ENCODE measurements around the gene MRPL12.
A peak's percentile ranks its signal among the peaks of the same experiment; 100 is the strongest.

MRPL12 gene

GRCh38 chr17:81682565-81683207 lies 20.5 kb upstream of the MRPL12 start:
- no peak for DNase-seq (ENCODE audit: low read depth in 2 of 2)

- DNase-seq (ENCODE audit: low read depth in 2 of 2) = no peak
Measured at GRCh38 chr17:81683208-81683583, 20.0 kb upstream of the MRPL12 start.

GRCh38 chr17:81683584-81684441 lies 19.4 kb upstream of the MRPL12 start, which contains the start of the genes ARL16 and HGS:
Gene ARL16, minus strand, starts transcription at chr17:81683797. Its CDS starts 44 bp downstream, at chr17:81683753.
Gene HGS, plus strand, starts transcription at chr17:81684011. Its CDS starts 56 bp downstream, at chr17:81684067.
- peak; percentile 97 for DNase-seq (ENCODE audit: low read depth in 2 of 2)

GRCh38 chr17:81684442-81684911 lies 18.7 kb upstream of the MRPL12 start:
- DNase-seq (ENCODE audit: low read depth in 2 of 2) = no peak

GRCh38 chr17:81685108-81685507 lies 18.1 kb upstream of the MRPL12 start:
- peak in 1 of 2 experiments; percentile 28 for DNase-seq (ENCODE audit: low read depth in 2 of 2)

- DNase-seq (ENCODE audit: low read depth in 2 of 2) = no peak
Measured at GRCh38 chr17:81686614-81687013, 16.6 kb upstream of the MRPL12 start.

- no peak for DNase-seq (ENCODE audit: low read depth in 2 of 2)
Measured at GRCh38 chr17:81687770-81688541, 15.2 kb upstream of the MRPL12 start.

- DNase-seq (ENCODE audit: low read depth in 2 of 2) = no peak
Measured at GRCh38 chr17:81688616-81689015, 14.6 kb upstream of the MRPL12 start.

GRCh38 chr17:81690066-81690465 lies 13.1 kb upstream of the MRPL12 start:
- DNase-seq (ENCODE audit: low read depth in 2 of 2) = no peak

- no peak for DNase-seq (ENCODE audit: low read depth in 2 of 2)
Measured at GRCh38 chr17:81690549-81690948, 12.6 kb upstream of the MRPL12 start.

GRCh38 chr17:81691196-81691595 lies 12.0 kb upstream of the MRPL12 start:
- no peak for DNase-seq (ENCODE audit: low read depth in 2 of 2)

GRCh38 chr17:81691608-81692007 lies 11.6 kb upstream of the MRPL12 start:
- DNase-seq (ENCODE audit: low read depth in 2 of 2) = no peak

GRCh38 chr17:81693509-81694210 lies 9.5 kb upstream of the MRPL12 start:
- no peak for DNase-seq (ENCODE audit: low read depth in 2 of 2)

GRCh38 chr17:81694810-81695209 lies 8.4 kb upstream of the MRPL12 start:
- DNase-seq (ENCODE audit: low read depth in 2 of 2) = no peak

- no peak for DNase-seq (ENCODE audit: low read depth in 2 of 2)
Measured at GRCh38 chr17:81695211-81695610, 8.0 kb upstream of the MRPL12 start.

GRCh38 chr17:81695801-81696200 lies 7.4 kb upstream of the MRPL12 start:
- DNase-seq (ENCODE audit: low read depth in 2 of 2) = no peak

GRCh38 chr17:81696218-81696941 lies 6.8 kb upstream of the MRPL12 start:
- no peak for DNase-seq (ENCODE audit: low read depth in 2 of 2)

GRCh38 chr17:81697261-81698044 lies 5.7 kb upstream of the MRPL12 start:
- no peak for DNase-seq (ENCODE audit: low read depth in 2 of 2)

GRCh38 chr17:81700353-81701287 lies 2.5 kb upstream of the MRPL12 start:
- DNase-seq (ENCODE audit: low read depth in 2 of 2) = no peak

All from stimulated activated CD4-positive, alpha-beta T cell treated with anti-CD3 and anti-CD28 coated beads, Interleukin-12 subunit alpha, Interleukin-12 subunit beta, amount 100 ng/mL, for 24 hours (primary cell).